Ascending aorta (tissue), 2 donors: ENCODE results near the gene CFAP68. TPM values are rescaled to one million over a fixed set of nuclear protein-coding genes. Genes with fewer than 3 reads are reported as not detected.

Experiments
- DNase-seq, 2 donors: peaks; one replicate each; pipeline ENCODE4 v3.0.0-alpha.2; 2019; ENCODE audit warnings: low spot score in 2 of 2
- H3K27ac ChIP-seq, 2 donors: fragments of 200-600 bp; sonication (generic); one replicate each; pipeline ENCODE4 v1.5.1; 2016 to 2017; ENCODE audit warnings: mild to moderate bottlenecking in 1 of 2
- H3K27me3 ChIP-seq: fragments of 200-600 bp; sonication (generic); one replicate; pipeline ENCODE4 v1.5.1; 2017
- H3K36me3 ChIP-seq, 2 donors: fragments of 200-600 bp; sonication (generic); one replicate each; pipeline ENCODE4 v1.5.1; 2016
- H3K4me1 ChIP-seq, 2 donors: fragments of 200-600 bp; sonication (generic); one replicate each; pipeline ENCODE4 v1.5.1; 2016 to 2017; ENCODE audit warnings: mild to moderate bottlenecking in 1 of 2
- H3K4me3 ChIP-seq, 2 donors: fragments of 200-600 bp; sonication (generic); one replicate each; pipeline ENCODE4 v1.5.1; 2016 to 2017; ENCODE audit warnings: mild to moderate bottlenecking in 1 of 2
- H3K9me3 ChIP-seq, 2 donors: fragments of 200-600 bp; sonication (generic); one replicate each; pipeline ENCODE4 v1.5.1; 2016
- intact Hi-C: fragments of 100-400 bp; cut with DNase I; formaldehyde crosslinking; loops from one replicate; pipeline ENCODE4 v1.15.1; 2023
- total RNA-seq: library from RNA; depleted of rRNA; stranded (reverse); fragments of >200 nt; gene quantifications from one replicate; pipeline ENCODE4 v1.1.0, GENCODE V29; 2016
- TF ChIP-seq, protein P1 (sequence below), 3 experiments: fragments of 200-600 bp in 2 of 3; fragments of 450-650 bp in 1 of 3; sonication (generic) in 2 of 3; IDR thresholded peaks; one replicate each; pipeline ENCODE4 v1.5.1; 2016 to 2019; ENCODE audit warnings: antibody characterized with exemption in 3 of 3, mild to moderate bottlenecking in 1 of 3, moderate library complexity in 1 of 3

Gene CFAP68
- total RNA-seq, 1 donor from 2014 or later = not detected

DNA sequence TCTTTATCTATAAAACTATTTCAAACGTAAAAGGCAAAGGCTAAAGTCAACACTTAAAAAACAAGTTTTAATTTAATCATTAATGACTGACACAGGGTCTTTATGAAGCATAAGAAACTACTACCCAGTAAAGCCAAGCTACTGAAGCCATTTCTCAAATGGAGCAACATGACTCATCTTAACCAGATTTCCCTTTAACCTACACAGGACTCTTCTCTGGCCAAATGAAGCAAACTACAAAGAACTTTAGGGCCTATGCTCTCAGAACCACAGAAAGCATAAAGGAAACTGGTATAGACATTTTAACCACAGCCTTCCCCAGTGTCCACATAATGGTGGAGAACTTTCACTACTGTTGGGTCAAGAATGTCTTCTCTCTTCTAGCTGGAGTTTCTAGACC, 42.6 kb upstream of the CFAP68 start:
- no peak for DNase-seq
- TF ChIP-seq, protein P1, sequence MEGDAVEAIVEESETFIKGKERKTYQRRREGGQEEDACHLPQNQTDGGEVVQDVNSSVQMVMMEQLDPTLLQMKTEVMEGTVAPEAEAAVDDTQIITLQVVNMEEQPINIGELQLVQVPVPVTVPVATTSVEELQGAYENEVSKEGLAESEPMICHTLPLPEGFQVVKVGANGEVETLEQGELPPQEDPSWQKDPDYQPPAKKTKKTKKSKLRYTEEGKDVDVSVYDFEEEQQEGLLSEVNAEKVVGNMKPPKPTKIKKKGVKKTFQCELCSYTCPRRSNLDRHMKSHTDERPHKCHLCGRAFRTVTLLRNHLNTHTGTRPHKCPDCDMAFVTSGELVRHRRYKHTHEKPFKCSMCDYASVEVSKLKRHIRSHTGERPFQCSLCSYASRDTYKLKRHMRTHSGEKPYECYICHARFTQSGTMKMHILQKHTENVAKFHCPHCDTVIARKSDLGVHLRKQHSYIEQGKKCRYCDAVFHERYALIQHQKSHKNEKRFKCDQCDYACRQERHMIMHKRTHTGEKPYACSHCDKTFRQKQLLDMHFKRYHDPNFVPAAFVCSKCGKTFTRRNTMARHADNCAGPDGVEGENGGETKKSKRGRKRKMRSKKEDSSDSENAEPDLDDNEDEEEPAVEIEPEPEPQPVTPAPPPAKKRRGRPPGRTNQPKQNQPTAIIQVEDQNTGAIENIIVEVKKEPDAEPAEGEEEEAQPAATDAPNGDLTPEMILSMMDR (IDR thresholded peaks at IDR 0.05) = no peak
- H3K9me3 ChIP-seq = no peaks in the 10 kb centered on the region
- intact Hi-C loops = no loop called here
- H3K27me3 ChIP-seq = no peaks in the 10 kb centered on the region
- no peak overlapping the region for H3K27ac ChIP-seq
- no peak overlapping the region for H3K4me3 ChIP-seq
- H3K36me3 ChIP-seq = peaks cover 36 to 42% of the 10 kb centered on the region in 2 donors
- peaks cover 0 to 2% of the 10 kb centered on the region in 2 donors for H3K4me1 ChIP-seq

DNA sequence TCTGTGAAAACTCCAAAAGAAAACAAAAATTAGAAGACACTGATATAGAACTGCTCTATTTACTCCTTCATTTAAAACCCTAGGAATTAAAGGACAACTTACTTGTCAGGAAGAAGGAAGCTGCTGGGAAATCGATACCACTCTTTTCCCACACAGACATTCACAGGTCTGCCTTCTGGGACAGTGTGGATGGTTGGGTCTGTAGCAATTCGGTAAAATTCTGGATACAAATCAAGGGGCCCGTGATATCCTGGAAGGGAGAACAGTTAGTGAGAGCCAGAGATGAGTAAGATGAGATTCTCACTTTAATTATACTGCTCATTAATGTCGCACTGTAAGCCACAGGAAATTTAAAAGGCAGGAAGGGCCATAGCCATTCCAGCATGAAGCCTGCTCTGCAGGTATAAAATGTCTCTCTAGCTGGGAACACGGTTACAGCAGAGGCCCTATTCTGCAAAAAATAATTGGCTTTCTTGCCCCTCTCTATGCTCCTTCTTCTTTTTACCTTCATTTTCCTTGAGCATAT, 41.9 kb upstream of the CFAP68 start:
- peaks cover 36 to 39% of the 10 kb centered on the region in 2 donors for H3K36me3 ChIP-seq
- TF ChIP-seq, protein P1 (IDR thresholded peaks at IDR 0.05) = no peak
- H3K27ac ChIP-seq = no peak overlapping the region
- no peaks in the 10 kb centered on the region for H3K9me3 ChIP-seq
- intact Hi-C loops = no loop called here
- H3K27me3 ChIP-seq = no peaks in the 10 kb centered on the region
- no peak overlapping the region for H3K4me3 ChIP-seq
- H3K4me1 ChIP-seq = peaks cover 0 to 2% of the 10 kb centered on the region in 2 donors
- DNase-seq = no peak

DNA sequence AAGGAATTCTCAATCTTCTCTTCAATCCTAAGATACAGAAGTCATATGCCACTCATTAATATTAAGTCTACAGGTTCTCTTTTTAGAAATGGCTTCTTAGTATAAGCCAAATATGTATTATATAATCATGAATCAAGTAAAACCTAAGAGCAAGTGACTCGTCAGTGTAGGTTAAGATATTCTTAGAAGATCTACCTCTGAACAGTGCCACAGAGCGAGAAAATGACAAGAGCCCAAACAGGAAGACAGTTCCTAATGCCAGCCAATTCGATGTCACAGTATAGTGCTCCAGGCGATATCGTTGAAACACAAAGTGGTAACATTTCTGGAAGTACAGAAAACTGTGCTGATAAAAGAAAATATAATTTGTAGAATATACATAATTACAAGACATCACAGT, 41.3 kb upstream of the CFAP68 start:
- TF ChIP-seq, protein P1 (IDR thresholded peaks at IDR 0.05) = no peak
- Histone ChIP-seq H3K9me3 (no peaks in the 10 kb centered on the region), H3K27ac (no peak overlapping the region), H3K4me3 (no peak overlapping the region), H3K36me3 (peaks cover 36 to 37% of the 10 kb centered on the region in 2 donors), H3K4me1 (peaks cover 0 to 2% of the 10 kb centered on the region in 2 donors), H3K27me3 (no peaks in the 10 kb centered on the region)
- DNase-seq = no peak
- intact Hi-C loops = no loop called here

DNA sequence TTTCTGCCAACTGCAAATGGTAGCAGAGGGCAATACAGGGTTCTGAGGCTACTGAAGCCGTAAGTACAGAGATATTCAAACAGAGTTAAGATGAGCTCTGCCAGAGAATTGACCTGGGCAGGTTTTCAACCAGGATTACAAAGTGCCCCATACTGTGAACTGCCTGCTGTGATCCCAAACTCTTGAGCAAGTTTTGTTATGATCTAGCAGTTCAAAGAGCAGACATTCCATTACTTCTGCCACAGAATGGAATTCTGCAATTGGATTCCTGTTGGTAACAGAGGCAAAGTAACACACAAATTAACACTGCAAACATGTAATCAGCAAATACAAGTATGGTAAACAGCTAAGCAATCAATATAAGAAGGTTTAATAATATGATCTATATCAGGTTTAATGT, 39.2 kb upstream of the CFAP68 start:
- intact Hi-C loops = loop anchor here (5.0 kb wide), 2 partner anchors 63 to 253 kb away; no protein-coding TSS in a partner anchor
- DNase-seq = no peak
- Histone ChIP-seq H3K27me3 (no peaks in the 10 kb centered on the region), H3K9me3 (no peaks in the 10 kb centered on the region), H3K27ac (no peak overlapping the region), H3K4me3 (no peak overlapping the region), H3K4me1 (peaks cover 0 to 2% of the 10 kb centered on the region in 2 donors), H3K36me3 (peaks cover 34 to 43% of the 10 kb centered on the region in 2 donors)
- TF ChIP-seq, protein P1 (IDR thresholded peaks at IDR 0.05) = no peak

DNA sequence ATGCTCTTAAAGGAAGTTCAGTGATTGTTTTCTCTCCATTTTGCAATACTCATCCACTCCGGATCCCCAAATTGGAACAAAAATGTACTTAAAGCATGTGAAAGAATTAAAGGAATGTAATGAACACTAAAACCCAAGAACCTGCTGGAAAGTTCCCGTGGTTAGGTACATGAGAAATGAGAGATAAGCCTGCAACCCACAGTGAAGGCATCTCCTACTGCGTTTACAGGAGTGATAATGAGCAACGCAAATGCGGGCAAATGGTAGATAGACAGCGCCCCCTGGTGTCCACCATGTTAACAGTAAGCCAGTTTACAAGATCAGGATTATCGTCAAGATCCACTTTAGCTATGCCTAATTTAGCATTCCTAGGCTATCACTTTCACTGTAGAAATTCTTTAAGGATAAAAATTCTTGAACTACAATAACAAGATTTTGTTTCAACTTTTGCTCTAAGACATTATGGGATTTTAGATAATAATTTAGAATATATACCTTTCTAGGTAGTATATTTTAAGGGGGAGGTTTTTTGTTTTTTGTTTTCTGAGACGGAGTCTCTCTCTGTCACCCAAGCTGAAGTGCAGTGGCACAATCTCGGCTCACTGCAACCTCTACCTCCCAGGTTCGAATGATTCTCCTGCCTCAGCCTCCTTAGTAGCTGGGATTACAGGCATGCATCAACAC, 37.8 kb upstream of the CFAP68 start:
- Histone ChIP-seq H3K9me3 (no peaks in the 10 kb centered on the region), H3K27ac (no peak overlapping the region), H3K4me3 (no peak overlapping the region), H3K36me3 (peaks cover 36 to 38% of the 10 kb centered on the region in 2 donors), H3K27me3 (no peaks in the 10 kb centered on the region), H3K4me1 (peaks cover 0 to 2% of the 10 kb centered on the region in 2 donors)
- DNase-seq = peak; percentile 54 to 94
- intact Hi-C loops = loop anchor here (1.0 to 5.0 kb wide), 4 partner anchors 64 to 276 kb away; partner anchors contain the start of gene SIK2
- TF ChIP-seq, protein P1 (IDR thresholded peaks at IDR 0.05) = peak; percentile 78 to 85 (median 85)
